BLaER1 treated with 17β-estradiol and CSF1 and Interleukin-3, amounts not matched to agents 10 nM and 100 nM (cell line): ENCODE data around the gene ITGB6.

Source experiments
- H3K27ac ChIP-seq, 11 experiments: shearing (Covaris generic); formaldehyde crosslinking; 2 replicates each; pipeline ENCODE4 v1.8.1; 2022
- H3K27me3 ChIP-seq, 11 experiments: shearing (Covaris generic); formaldehyde crosslinking; 2 replicates each; pipeline ENCODE4 v1.8.1; 2022
- H3K36me3 ChIP-seq, 11 experiments: shearing (Covaris generic); formaldehyde crosslinking; 2 replicates each; pipeline ENCODE4 v1.8.1; 2022
- H3K4me1 ChIP-seq, 10 experiments: shearing (Covaris generic); formaldehyde crosslinking; 2 replicates each; pipeline ENCODE4 v1.8.1; 2022
- H3K4me2 ChIP-seq, 11 experiments: shearing (Covaris generic); formaldehyde crosslinking; 2 replicates each; pipeline ENCODE4 v1.8.1; 2022
- H3K4me3 ChIP-seq, 10 experiments: shearing (Covaris generic); formaldehyde crosslinking; 2 replicates each; pipeline ENCODE4 v1.8.1; 2022
- H3K9ac ChIP-seq, 11 experiments: shearing (Covaris generic); formaldehyde crosslinking; 2 replicates each; pipeline ENCODE4 v1.8.1; 2022
- H3K9me3 ChIP-seq, 11 experiments: shearing (Covaris generic); formaldehyde crosslinking; replicated peaks in 1 of 11; 2 replicates each; pipeline ENCODE4 v1.8.1; 2022
- H4K20me1 ChIP-seq, 11 experiments: shearing (Covaris generic); formaldehyde crosslinking; 2 replicates each; pipeline ENCODE4 v1.8.1; 2022
- Cebpa-rat ChIP-seq, 11 experiments: shearing (Covaris generic); IDR thresholded peaks; 2 replicates each; pipeline ENCODE4 v1.8.1; 2022

ITGB6 gene

GRCh38 chr2:160057356-160057755, 142.7 kb downstream of the ITGB6 start:
- no peak overlapping the region for H3K4me3 ChIP-seq
- H3K9ac ChIP-seq, result no peak overlapping the region
- TF ChIP-seq Cebpa-rat (IDR thresholded peaks at IDR 0.05), result no peak
- H4K20me1 ChIP-seq, result no peaks in the 10 kb centered on the region
- no peaks in the 10 kb centered on the region for H3K36me3 ChIP-seq
- no peak overlapping the region for H3K4me2 ChIP-seq
- H3K9me3 ChIP-seq, result peaks cover 10 to 14% (median 12%) of the 10 kb centered on the region in 11 experiments
- no peaks in the 10 kb centered on the region for H3K27me3 ChIP-seq
- no peak overlapping the region for H3K27ac ChIP-seq
- H3K4me1 ChIP-seq, result no peaks in the 10 kb centered on the region

- Histone ChIP-seq H3K27ac (no peak overlapping the region), H4K20me1 (no peaks in the 10 kb centered on the region), H3K4me3 (no peak overlapping the region), H3K9me3 (no peaks in the 10 kb centered on the region), H3K36me3 (no peaks in the 10 kb centered on the region), H3K4me1 (no peaks in the 10 kb centered on the region), H3K9ac (no peak overlapping the region), H3K27me3 (no peaks in the 10 kb centered on the region), H3K4me2 (no peak overlapping the region)
- TF ChIP-seq Cebpa-rat (IDR thresholded peaks at IDR 0.05), result no peak
Observed at GRCh38 chr2:160055726-160056108, 144.4 kb downstream of the ITGB6 start.

- Histone ChIP-seq H3K9ac (no peak overlapping the region), H3K27me3 (no peaks in the 10 kb centered on the region), H3K4me3 (no peak overlapping the region), H3K9me3 (no peaks in the 10 kb centered on the region), H4K20me1 (no peaks in the 10 kb centered on the region), H3K4me2 (no peak overlapping the region), H3K36me3 (no peaks in the 10 kb centered on the region), H3K4me1 (no peaks in the 10 kb centered on the region), H3K27ac (no peak overlapping the region)
- no peak for TF ChIP-seq Cebpa-rat (IDR thresholded peaks at IDR 0.05)
Observed at GRCh38 chr2:160054984-160055725, 144.9 kb downstream of the ITGB6 start.

GRCh38 chr2:160053946-160054345, 146.1 kb downstream of the ITGB6 start:
- H3K27ac ChIP-seq, result no peak overlapping the region
- H4K20me1 ChIP-seq, result no peaks in the 10 kb centered on the region
- no peaks in the 10 kb centered on the region for H3K4me1 ChIP-seq
- H3K27me3 ChIP-seq, result no peaks in the 10 kb centered on the region
- no peaks in the 10 kb centered on the region for H3K36me3 ChIP-seq
- no peak overlapping the region for H3K4me2 ChIP-seq
- no peak for TF ChIP-seq Cebpa-rat (IDR thresholded peaks at IDR 0.05)
- H3K9ac ChIP-seq, result no peak overlapping the region
- no peak overlapping the region for H3K4me3 ChIP-seq
- H3K9me3 ChIP-seq, result no peaks in the 10 kb centered on the region

- Histone ChIP-seq H3K9ac (no peak overlapping the region), H4K20me1 (no peaks in the 10 kb centered on the region), H3K27ac (no peak overlapping the region), H3K36me3 (no peaks in the 10 kb centered on the region), H3K27me3 (no peaks in the 10 kb centered on the region), H3K4me2 (no peak overlapping the region), H3K4me3 (no peak overlapping the region), H3K9me3 (no peaks in the 10 kb centered on the region), H3K4me1 (no peaks in the 10 kb centered on the region)
- TF ChIP-seq Cebpa-rat (IDR thresholded peaks at IDR 0.05), result no peak
Observed at GRCh38 chr2:160052531-160052930, 147.5 kb downstream of the ITGB6 start.

GRCh38 chr2:160051371-160051800, 148.7 kb downstream of the ITGB6 start:
- Histone ChIP-seq H3K27me3 (no peaks in the 10 kb centered on the region), H4K20me1 (no peaks in the 10 kb centered on the region), H3K9me3 (no peaks in the 10 kb centered on the region), H3K4me3 (no peak overlapping the region), H3K9ac (no peak overlapping the region), H3K4me1 (no peaks in the 10 kb centered on the region), H3K4me2 (no peak overlapping the region), H3K27ac (no peak overlapping the region), H3K36me3 (no peaks in the 10 kb centered on the region)
- TF ChIP-seq Cebpa-rat (IDR thresholded peaks at IDR 0.05), result no peak

GRCh38 chr2:160050147-160050546, 149.9 kb downstream of the ITGB6 start:
- Histone ChIP-seq H3K9me3 (no peaks in the 10 kb centered on the region), H4K20me1 (no peaks in the 10 kb centered on the region), H3K9ac (no peak overlapping the region), H3K4me1 (no peaks in the 10 kb centered on the region), H3K4me3 (no peak overlapping the region), H3K36me3 (no peaks in the 10 kb centered on the region), H3K27ac (no peak overlapping the region), H3K27me3 (no peaks in the 10 kb centered on the region), H3K4me2 (no peak overlapping the region)
- no peak for TF ChIP-seq Cebpa-rat (IDR thresholded peaks at IDR 0.05)
